GM18870 (cell line): ENCODE data around the gene ADGRF3.
"Not testable (repeated sequence)": the region's sequence is repeated elsewhere in the genome, so short reads cannot be mapped to it uniquely, and the experiment has no call there.

Experiments used
- ATAC-seq: cut with Tn5 transposase; IDR thresholded peaks from one replicate; pipeline ENCODE4 v1.9.1; 2021; ENCODE audit warnings: moderate library complexity; ENCODE audit not compliant: unreplicated experiment

ADGRF3 gene, protein sequence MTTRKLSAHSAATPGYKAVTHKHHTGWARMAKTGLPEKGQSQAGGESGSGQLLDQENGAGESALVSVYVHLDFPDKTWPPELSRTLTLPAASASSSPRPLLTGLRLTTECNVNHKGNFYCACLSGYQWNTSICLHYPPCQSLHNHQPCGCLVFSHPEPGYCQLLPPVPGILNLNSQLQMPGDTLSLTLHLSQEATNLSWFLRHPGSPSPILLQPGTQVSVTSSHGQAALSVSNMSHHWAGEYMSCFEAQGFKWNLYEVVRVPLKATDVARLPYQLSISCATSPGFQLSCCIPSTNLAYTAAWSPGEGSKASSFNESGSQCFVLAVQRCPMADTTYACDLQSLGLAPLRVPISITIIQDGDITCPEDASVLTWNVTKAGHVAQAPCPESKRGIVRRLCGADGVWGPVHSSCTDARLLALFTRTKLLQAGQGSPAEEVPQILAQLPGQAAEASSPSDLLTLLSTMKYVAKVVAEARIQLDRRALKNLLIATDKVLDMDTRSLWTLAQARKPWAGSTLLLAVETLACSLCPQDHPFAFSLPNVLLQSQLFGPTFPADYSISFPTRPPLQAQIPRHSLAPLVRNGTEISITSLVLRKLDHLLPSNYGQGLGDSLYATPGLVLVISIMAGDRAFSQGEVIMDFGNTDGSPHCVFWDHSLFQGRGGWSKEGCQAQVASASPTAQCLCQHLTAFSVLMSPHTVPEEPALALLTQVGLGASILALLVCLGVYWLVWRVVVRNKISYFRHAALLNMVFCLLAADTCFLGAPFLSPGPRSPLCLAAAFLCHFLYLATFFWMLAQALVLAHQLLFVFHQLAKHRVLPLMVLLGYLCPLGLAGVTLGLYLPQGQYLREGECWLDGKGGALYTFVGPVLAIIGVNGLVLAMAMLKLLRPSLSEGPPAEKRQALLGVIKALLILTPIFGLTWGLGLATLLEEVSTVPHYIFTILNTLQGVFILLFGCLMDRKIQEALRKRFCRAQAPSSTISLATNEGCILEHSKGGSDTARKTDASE

DNA sequence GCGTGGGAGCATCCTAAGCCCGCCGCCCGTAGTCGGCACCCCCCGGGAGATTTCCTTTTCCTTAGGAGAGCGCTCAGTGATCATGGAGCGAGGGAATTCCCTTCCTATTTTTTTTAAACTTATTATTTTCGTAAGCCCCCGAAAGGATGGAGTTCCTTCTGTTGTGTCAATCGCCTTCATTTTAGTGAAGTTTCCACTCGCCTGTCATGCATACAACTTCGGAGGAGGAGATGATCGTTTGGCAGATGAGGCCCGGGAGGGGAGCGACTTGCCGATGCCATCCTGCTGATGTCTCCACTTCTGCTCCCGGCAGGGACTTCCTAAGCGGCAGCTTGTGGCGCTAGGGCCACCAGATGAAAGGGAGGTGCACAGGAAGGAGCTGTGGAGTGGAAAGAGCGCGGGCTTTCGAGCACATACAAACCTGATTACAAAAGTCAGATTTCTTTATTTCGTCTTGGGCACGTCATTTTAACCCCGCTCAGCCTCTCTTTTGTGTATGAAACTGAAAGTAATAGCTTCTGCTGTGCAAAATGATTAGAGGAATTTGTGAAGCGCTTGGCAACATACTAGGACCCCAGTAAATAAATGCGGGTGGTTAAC is at the start of gene ADGRF3:
ADGRF3 (minus strand) TSS at position 336 of the 600 bp plus-strand sequence. CDS start 555 bp downstream, outside the sequence.
- ATAC-seq, result no peak

DNA sequence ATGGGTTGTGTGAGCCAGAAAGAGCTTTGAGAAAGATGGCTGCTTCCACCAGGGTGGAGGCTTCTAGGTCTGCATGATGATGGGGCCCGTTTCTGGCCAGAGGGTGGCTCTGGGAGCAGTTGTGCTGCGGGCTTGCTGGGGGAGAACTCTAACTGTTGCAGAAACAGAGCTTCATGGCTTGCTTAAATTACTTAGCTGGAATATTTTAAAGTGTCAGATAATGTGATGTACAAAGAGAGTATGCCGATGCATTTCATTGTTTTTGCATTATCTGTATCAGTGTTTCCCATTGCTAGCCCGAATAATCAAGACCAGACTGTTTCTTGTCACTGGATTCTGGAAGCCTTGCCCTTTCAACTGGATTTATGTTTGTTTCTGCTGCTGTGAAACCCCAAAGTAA is 48.8 kb upstream of the ADGRF3 start:
- no peak for ATAC-seq

DNA sequence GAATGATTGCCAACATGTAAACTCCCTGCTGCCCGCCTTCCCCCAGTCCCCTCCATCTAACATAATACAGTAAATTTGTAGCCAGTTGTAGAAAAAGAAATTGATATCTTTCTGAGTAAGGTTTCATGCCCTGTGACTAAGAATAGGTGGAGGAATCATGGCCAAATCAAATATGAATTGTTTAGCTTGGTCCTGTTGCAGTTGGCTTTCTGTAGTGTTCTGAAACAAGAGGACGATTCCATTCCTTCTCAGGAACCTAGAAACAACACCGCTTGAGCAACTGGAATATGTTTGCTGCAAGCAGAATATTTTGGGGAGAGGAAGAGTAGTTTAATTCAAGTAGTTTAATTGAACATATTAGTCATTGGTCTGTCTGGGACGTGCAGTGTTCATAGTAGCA is 48.1 kb upstream of the ADGRF3 start:
- ATAC-seq, result no peak

DNA sequence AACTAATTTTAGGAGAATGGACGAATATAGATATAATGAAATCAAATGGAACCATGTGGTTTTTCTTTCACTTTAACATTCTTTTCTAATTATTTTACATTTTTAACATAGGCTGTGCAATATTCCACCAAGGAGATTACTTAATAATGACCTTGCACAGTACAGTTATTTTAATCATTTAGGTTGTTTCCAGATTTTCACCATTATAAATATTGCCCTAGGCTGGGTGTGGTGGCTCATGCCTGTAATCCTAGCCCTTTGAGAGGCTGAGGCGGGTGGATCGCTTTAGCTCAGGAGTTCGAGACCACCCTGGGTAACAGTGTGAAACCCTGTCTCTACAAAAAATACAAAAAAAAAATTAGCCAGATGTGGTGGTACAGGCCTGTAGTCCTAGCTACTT is 40.6 kb upstream of the ADGRF3 start:
- no peak for ATAC-seq

DNA sequence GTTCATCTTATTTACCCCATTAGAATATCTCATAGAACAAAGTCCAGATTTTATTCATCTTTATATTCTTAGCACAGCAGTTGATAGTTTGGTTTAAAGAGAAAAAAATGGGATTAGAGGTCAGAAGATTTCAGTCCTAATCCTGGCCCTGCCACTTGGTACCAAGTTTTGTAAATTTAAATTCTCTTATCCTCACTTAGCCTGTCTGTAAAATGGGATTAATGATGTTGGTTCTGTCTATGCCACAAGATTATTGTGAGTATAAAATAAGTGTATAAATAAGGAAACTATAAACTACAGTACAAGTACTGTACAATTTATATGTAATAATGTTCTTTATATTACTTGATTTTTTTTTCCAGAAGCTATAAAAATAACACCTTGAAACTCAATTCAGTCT is 38.0 kb upstream of the ADGRF3 start:
- ATAC-seq, result no peak

DNA sequence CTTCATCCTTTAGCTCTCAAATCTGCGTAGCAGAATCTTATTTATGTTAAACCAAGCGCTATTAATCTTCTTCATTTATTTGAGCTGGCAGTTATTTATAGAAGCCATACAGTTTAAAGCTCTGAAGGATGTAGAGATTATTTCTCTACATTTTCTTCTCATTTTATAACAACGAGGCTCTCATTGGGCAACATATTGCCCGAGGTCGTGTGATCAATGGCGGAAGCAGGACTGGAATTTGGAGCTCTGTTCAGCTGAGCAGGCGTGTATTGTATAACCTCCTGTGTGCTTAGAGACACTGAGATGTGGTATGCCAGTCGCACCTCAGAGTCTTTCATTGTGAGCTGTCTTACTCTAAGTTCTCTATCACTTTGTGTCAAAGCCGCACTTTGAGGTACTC is 37.6 kb upstream of the ADGRF3 start:
- no peak for ATAC-seq

DNA sequence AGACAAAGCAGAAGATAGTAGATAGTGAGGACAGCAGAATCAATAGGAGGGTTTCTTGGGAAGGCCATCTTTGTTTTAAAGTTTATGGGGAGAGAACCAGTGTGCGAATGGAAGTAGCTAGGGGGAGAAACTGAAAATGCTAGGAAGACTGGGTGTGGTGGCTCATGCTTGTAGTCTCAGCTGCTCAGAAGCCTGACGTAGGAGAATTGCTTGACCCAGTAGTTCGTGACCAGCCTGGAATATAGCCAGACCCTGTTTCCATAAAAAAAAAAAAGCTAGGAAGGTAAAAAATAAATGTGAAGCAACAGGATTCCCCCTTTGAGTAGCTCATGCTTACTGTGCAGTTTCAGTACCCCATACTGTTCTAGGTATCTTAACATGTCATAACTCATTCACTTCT is 36.0 kb upstream of the ADGRF3 start:
- ATAC-seq, result no peak

DNA sequence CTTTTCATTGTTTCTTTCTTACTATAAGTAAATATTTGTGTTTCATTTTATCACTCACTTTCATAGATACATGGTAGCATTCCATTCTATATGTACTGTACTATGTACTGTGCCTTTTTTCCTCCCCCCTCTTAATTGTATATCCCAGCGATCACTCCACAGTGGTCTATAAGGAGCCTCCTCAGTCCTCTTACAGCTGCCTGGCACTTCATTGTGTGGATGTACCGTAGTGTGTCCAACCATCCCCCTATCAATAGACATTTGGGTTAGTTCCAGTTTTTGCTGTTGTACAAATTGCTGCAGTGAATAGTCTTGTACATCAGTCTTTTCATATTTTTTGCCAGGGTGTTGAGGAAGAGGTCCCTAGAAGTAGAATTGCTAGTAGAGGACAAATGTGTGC is 33.7 kb upstream of the ADGRF3 start:
- ATAC-seq, result no peak

DNA sequence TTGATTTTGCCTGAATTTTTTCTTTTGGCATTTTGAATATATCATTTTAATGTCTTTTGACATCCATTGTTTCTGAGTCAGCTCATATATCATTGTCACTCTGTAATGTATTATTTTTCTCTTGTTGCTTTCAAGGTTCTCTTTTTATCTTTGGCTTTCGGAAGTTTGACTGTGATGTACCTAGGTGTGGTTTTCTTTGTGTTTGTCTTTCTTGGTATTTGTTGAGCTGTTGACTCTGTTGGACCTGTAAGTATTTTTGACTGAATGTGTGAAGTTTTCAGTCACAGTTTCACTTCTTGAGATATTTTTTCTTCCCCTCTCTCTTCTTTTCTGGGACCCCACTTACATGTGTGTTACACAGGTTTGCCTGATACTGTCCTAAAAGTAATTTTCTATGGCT is 30.2 kb upstream of the ADGRF3 start:
- no peak for ATAC-seq

DNA sequence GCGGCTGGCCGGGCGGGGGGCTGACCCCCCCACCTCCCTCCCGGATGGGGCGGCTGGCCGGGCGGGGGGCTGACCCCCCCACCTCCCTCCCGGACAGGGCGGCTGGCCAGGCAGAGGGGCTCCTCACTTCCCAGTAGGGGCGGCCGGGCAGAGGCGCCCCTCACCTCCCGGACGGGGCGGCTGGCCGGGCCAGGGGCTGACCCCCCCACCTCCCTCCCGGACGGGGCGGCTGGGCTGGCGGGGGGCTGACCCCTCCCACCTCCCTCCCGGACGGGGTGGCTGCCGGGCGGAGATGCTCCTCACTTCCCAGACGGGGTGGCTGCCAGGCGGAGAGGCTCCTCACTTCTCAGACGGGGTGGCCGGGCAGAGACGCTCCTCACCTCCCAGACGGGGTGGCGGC is 24.3 kb upstream of the ADGRF3 start:
- not testable (repeated sequence) for ATAC-seq

DNA sequence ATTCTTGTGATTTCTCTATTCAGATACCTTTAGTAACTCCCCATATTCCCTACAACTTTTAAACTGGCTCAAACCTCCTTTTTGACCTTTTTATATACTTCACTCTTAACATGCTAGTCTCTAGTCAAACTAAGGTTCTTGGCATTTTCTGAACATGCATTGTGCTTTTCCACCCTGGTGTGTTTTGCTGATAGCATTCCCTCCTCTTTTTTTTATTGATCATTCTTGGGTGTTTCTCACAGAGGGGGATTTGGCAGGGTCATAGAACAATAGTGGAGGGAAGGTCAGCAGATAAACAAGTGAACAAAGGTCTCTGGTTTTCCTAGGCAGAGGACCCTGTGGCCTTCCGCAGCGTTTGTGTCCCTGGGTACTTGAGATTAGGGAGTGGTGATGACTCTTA is 23.1 kb upstream of the ADGRF3 start:
- ATAC-seq, result not testable (repeated sequence)

DNA sequence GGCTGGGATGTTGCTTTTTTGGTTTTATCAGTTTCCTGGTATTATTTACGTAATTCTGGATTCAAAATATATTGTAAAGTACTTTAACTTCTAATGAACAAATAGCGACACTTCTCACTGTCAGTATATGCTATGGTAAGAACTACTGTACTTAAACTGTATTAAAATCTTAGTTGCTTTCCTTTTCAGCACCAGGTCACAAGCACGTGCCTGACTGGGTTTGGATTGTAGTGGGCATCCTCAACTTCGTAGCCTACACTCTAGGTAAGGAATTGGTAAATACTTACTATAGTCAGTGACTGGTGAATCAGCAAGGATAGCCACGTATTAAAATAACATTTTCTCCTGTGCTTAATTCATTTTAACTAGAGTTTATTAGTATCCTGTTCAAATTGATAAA is 20.4 kb upstream of the ADGRF3 start:
- ATAC-seq, result no peak

DNA sequence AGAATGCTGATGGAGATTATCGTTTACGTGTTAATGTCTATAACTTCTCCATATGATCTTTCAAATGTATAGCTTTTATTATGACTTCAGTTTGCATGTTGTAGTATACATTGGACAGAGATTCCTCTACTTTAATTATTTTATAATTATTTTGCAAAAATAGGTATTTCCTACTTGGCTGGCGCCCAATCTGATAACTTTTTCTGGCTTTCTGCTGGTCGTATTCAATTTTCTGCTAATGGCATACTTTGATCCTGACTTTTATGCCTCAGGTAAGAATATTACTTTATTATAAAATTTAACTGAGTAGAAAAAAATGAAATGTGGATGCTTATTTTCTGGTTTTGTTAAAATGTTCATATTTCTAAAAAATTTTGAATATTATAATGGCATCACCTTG is 18.1 kb upstream of the ADGRF3 start:
- ATAC-seq, result no peak

DNA sequence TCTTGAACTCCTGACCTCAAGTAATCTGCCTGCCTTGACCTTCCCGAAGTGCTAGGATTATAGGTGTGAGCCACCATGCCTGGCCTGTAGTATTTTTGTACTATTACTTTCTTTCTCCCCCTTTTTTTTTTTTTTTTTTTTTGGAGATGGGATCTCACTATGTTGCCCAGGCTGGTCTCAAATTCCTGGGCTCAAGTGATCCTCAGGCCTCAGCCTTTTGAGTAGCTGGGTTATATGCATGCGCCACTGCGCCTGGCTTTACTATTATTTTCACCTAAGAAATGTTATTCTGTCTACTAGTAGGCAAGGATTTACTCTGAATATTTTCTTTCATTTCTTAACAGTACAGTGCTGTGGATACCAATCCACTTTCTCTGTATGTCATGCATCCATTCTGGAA is 17.4 kb upstream of the ADGRF3 start:
- no peak for ATAC-seq

DNA sequence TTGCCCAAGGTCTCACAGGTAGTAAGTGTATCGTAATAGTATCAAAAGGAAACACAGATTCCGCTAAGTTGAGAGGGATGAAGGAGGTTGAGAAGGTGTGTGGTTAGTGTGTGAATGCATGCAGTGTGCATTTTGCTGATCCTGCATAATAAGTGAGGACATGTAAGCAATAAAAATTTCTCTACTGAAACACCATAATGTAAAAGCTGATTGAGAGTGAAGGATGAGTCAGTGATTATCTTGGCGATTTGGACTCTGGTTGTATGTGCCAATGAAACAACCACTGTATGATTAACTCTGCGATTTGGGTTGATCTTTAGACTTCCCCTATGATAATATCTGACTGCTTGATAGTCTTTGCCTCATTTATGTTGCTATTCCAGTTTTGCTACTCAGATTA is 16.7 kb upstream of the ADGRF3 start:
- ATAC-seq, result no peak

DNA sequence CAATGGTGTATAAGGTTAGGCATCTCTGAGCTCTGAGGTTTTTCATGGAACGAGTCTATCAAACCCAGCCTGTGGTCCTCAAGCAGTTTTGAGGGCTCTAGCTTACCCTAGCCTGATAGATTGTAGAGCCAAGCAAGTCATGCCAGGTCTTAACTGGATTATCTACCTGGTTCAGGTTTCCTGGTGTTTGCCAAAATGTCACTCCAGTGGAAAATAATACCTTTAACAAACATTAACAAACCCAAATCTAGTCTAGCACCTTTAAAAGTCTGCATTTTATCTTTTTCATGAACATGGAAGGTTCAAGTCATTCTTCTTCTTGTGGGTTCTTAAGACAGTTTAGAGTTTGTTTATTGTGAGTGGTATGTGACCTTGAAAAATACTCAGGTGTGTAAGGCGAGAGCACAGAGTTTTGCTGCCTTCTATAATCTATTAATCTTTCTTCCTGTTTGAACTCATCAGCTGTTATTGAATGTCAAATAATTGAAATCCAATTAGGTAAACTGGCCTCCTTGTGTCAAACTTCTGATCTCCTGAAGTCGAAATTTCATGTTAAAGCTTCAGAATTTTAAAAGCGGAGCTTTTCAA is 13.4 kb upstream of the ADGRF3 start:
- ATAC-seq, result no peak

DNA sequence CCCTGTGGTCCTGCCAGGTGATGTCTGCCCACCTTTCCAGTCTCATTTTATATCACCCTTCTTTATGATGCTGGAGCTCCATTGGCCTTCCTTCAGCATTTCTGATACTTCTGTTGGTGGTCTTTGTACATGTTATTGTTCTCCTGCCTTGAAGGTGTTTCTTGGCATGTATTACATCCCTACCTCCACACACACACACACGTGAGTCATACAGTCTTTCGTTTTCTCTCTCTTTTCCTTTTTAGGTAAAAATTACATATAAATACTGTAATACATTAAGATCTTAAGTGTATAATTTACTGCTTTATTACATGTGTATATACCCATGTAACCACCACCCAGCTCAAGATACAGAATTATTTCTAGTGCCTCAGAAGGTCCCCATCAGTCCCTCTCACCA is 10.2 kb upstream of the ADGRF3 start:
- ATAC-seq, result no peak

DNA sequence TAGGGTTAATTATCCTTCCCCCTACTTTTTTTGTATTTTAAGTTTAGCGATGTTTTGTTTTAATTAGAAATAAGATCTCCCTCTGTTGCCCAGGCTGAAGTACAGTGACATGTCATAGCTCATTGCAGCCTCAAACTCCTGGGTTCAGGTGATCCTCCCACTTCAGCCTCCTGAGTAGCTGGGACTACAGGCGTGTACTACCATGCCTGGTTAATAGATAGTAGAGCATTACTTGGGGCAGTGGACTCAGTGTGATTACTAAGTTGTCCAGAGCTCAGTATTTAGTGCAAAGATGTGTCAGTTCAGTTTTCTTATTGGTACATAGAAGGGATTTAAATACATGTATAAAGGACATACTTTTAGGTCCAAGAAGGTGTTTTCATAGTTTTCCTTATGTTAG is 9.5 kb upstream of the ADGRF3 start:
- no peak for ATAC-seq

DNA sequence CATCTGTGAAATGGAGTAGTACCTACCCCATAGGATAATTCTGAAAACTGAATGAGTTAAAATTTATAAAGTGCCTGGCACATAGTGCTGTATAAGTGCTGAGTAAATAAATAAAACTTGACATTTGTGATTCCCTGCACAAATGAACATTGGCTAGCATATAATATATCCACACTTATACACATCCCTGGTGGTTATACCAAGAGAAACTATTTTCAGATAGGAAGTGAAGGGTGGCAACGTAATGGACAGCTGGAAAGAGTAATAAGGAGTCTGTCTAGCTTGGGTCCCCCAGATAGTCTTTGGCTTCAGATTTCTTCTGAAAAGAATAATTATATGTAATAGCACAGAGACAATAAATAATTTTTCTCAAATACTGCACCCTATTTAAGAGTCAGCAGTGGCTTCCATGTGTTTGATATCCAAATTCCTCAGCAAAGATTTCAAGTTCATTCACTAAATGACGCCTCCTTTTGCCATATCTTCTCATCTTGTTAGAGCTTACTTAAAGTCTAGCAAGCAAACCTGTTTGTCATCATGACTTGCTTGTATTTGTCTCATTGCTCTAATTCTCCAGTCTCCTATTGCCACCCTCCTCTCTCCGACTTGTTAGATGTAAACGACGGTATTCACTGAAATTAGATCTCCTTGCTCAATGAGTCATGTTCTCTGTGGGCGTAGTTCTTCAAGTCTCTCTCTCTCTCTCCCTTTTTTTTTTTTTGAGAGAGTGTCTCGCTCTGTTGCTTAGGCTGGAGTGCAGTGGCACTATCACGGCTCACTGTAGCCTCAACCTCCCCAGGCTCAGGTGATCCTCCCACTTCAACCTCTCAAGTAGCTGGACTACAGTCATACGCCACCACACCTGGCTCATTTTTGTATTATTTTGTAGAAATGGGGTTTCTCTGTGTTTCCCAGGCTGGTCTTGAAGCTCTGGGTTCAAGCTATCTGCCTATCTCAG is 8.7 kb upstream of the ADGRF3 start:
- no peak for ATAC-seq

DNA sequence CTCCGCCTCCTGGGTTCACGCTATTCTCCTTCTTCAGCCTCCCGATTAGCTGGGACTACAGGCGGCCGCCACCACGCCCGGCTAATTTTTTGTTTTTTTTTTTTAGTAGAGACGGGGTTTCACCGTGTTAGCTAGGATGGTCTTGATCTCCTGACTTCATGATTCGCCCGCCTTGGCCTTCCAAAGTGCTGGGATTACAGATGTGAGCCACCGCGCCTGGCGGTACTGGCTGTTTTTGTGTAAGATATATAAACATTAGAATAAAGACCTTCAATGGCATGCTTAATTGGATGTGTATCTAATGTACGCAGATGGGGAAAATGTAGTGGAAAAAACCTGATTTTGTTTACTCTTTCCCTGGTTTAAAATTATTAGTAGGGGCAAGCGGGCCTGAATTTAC is 7.9 kb upstream of the ADGRF3 start:
- ATAC-seq, result not testable (repeated sequence)
